NCI-H460 (cell line): ENCODE results near the gene RASAL3. TPM values are rescaled to one million over a fixed set of nuclear protein-coding genes. Genes with fewer than 3 reads are reported as not detected.

Source experiments
- DNase-seq: peaks from one replicate; pipeline ENCODE4 v3.0.0-alpha.2; 2016; ENCODE audit warnings: low read depth; ENCODE audit errors: extremely low read depth
- total RNA-seq: library from RNA; depleted of rRNA; stranded (reverse); fragments of >200 nt; shearing (Covaris generic); gene quantifications from 2 replicates; pipeline ENCODE4 v1.2.3, GENCODE V29; 2014

RASAL3 gene
- total RNA-seq, 1 experiment from 2014 or later, result not detected

GRCh38 chr19:15449620-15450527 is 14.5 kb downstream of the RASAL3 start, which contains the start of gene WIZ:
WIZ (minus strand) TSS chr19:15449956; CDS start chr19:15448307, 1,649 bp downstream.
- DNase-seq, result peak; percentile 57

- no peak for DNase-seq
These were observed 15.3 kb downstream of the RASAL3 start for GRCh38 chr19:15448778-15449619.

GRCh38 chr19:15448044-15448777 is 16.1 kb downstream of the RASAL3 start:
- no peak for DNase-seq

GRCh38 chr19:15447057-15447456 is 17.3 kb downstream of the RASAL3 start:
- no peak for DNase-seq

- no peak for DNase-seq
These were observed 18.5 kb downstream of the RASAL3 start for GRCh38 chr19:15445807-15446376.

- DNase-seq, result no peak
These were observed 19.1 kb downstream of the RASAL3 start for GRCh38 chr19:15445227-15445605.

- no peak for DNase-seq
These were observed 19.7 kb downstream of the RASAL3 start for GRCh38 chr19:15444505-15445226.

GRCh38 chr19:15443838-15444237 is 20.5 kb downstream of the RASAL3 start:
- no peak for DNase-seq

GRCh38 chr19:15443325-15443724 is 21.0 kb downstream of the RASAL3 start:
- DNase-seq, result no peak

- no peak for DNase-seq
These were observed 22.0 kb downstream of the RASAL3 start for GRCh38 chr19:15442142-15442920.

GRCh38 chr19:15441317-15441716 is 23.0 kb downstream of the RASAL3 start:
- DNase-seq, result no peak

- DNase-seq, result no peak
These were observed 24.3 kb downstream of the RASAL3 start for GRCh38 chr19:15439821-15440641.

GRCh38 chr19:15439078-15439799 is 25.1 kb downstream of the RASAL3 start:
- DNase-seq, result no peak

GRCh38 chr19:15438577-15438976 is 25.8 kb downstream of the RASAL3 start:
- no peak for DNase-seq

GRCh38 chr19:15438124-15438496 is 26.2 kb downstream of the RASAL3 start:
- DNase-seq, result no peak

GRCh38 chr19:15437355-15438123 is 26.8 kb downstream of the RASAL3 start:
- no peak for DNase-seq

- DNase-seq, result no peak
These were observed 27.6 kb downstream of the RASAL3 start for GRCh38 chr19:15436826-15437110.
